ENCODE measurements around the gene ZCCHC17. TPM values are rescaled to one million over a fixed set of nuclear protein-coding genes. Genes with fewer than 3 reads are reported as not detected.

The ZCCHC17 gene
- total RNA-seq, 1 donor from 2014 or later, result 55.0 TPM

- H3F3A ChIP-seq (ENCODE audit: low read depth), result peaks cover 25% of the 10 kb centered on the region
- H2AFZ ChIP-seq (replicated peaks), result no peak overlapping the region
- Mint-ChIP-seq H3K27me3 (ENCODE audit: insufficient read depth, low read depth) (peaks cover 2% of the 10 kb centered on the region), H3K36me3 (no peaks in the 10 kb centered on the region), H3K4me3 (peak overlapping the region; percentile 7), H3K27ac (peak overlapping the region; percentile 80), H3K4me1 (peaks cover 45% of the 10 kb centered on the region), H3K9me3 (no peaks in the 10 kb centered on the region)
- H3K27me3 ChIP-seq, result peaks cover 11% of the 10 kb centered on the region
- H3K4me3 ChIP-seq, result no peak overlapping the region
- DNase-seq (ENCODE audit: low spot score), result peak; percentile 63
- no peak overlapping the region for H3K9ac ChIP-seq
- H3K9me3 ChIP-seq (ENCODE audit: low read depth), result no peaks in the 10 kb centered on the region
- no peak overlapping the region for H3K27ac ChIP-seq
- TF ChIP-seq CTCF (IDR thresholded peaks at IDR 0.05) (no peak), EZH2phosphoT487 (IDR thresholded peaks at IDR 0.05) (no peak), EZH2 (IDR thresholded peaks at IDR 0.05) (no peak)
- no peak overlapping the region for H3K4me2 ChIP-seq
- H4K20me1 ChIP-seq (ENCODE audit: low read depth), result peaks cover 4% of the 10 kb centered on the region
- H3K4me1 ChIP-seq, result peaks cover 24% of the 10 kb centered on the region
- no peaks in the 10 kb centered on the region for H3K79me2 ChIP-seq (ENCODE audit: low read depth)
- H3K36me3 ChIP-seq, result no peaks in the 10 kb centered on the region
Measured at GRCh38 chr1:31376375-31377134, 79.7 kb downstream of the ZCCHC17 start.

GRCh38 chr1:31377364-31377863, 80.6 kb downstream of the ZCCHC17 start:
- Histone ChIP-seq H4K20me1 (ENCODE audit: low read depth) (no peaks in the 10 kb centered on the region), H3K36me3 (no peaks in the 10 kb centered on the region), H3K4me1 (peaks cover 20% of the 10 kb centered on the region), H3K27ac (no peak overlapping the region), H3K4me2 (no peak overlapping the region), H3K79me2 (ENCODE audit: low read depth) (no peaks in the 10 kb centered on the region), H3K9me3 (ENCODE audit: low read depth) (no peaks in the 10 kb centered on the region), H3K9ac (no peak overlapping the region), H2AFZ (replicated peaks) (no peak overlapping the region), H3K27me3 (peaks cover 6% of the 10 kb centered on the region), H3K4me3 (no peak overlapping the region), H3F3A (ENCODE audit: low read depth) (peaks cover 20% of the 10 kb centered on the region)
- Mint-ChIP-seq H3K9me3 (no peaks in the 10 kb centered on the region), H3K36me3 (no peaks in the 10 kb centered on the region), H3K4me1 (peaks cover 41% of the 10 kb centered on the region), H3K27me3 (ENCODE audit: insufficient read depth, low read depth) (peaks cover 2% of the 10 kb centered on the region), H3K4me3 (no peak overlapping the region), H3K27ac (peak overlapping the region; percentile 44)
- no peak for TF ChIP-seq EZH2phosphoT487 (IDR thresholded peaks at IDR 0.05)
- no peak for TF ChIP-seq EZH2 (IDR thresholded peaks at IDR 0.05)
- no peak for TF ChIP-seq CTCF (IDR thresholded peaks at IDR 0.05)
- DNase-seq (ENCODE audit: low spot score), result no peak

- Mint-ChIP-seq H3K4me3 (no peak overlapping the region), H3K9me3 (no peaks in the 10 kb centered on the region)
- H3F3A ChIP-seq (ENCODE audit: low read depth), result peaks cover 14% of the 10 kb centered on the region
Measured at GRCh38 chr1:31378001-31378400, 81.2 kb downstream of the ZCCHC17 start.

More at GRCh38 chr1:31378001-31378400, 81.2 kb downstream of the ZCCHC17 start:
- H3K4me3 ChIP-seq, result no peak overlapping the region
- DNase-seq (ENCODE audit: low spot score), result no peak
- peaks cover under 1% of the 10 kb centered on the region for H3K27me3 ChIP-seq
- H3K4me1 Mint-ChIP-seq, result peaks cover 36% of the 10 kb centered on the region
- no peaks in the 10 kb centered on the region for H3K36me3 Mint-ChIP-seq
- H2AFZ ChIP-seq (replicated peaks), result no peak overlapping the region
- peaks cover 2% of the 10 kb centered on the region for H3K27me3 Mint-ChIP-seq (ENCODE audit: insufficient read depth, low read depth)
- no peaks in the 10 kb centered on the region for H3K36me3 ChIP-seq
- no peak overlapping the region for H3K4me2 ChIP-seq
- peak overlapping the region; percentile 42 for H3K27ac Mint-ChIP-seq
- no peaks in the 10 kb centered on the region for H3K9me3 ChIP-seq (ENCODE audit: low read depth)
- H3K27ac ChIP-seq, result no peak overlapping the region
- H4K20me1 ChIP-seq (ENCODE audit: low read depth), result no peaks in the 10 kb centered on the region
- TF ChIP-seq EZH2phosphoT487 (IDR thresholded peaks at IDR 0.05) (no peak), CTCF (IDR thresholded peaks at IDR 0.05) (no peak), EZH2 (IDR thresholded peaks at IDR 0.05) (no peak)
- H3K4me1 ChIP-seq, result peaks cover 15% of the 10 kb centered on the region
- H3K79me2 ChIP-seq (ENCODE audit: low read depth), result no peaks in the 10 kb centered on the region
- H3K9ac ChIP-seq, result no peak overlapping the region
